PFSK-1 (cell line): Measurements from ENCODE around the gene GALNT18.

Source experiments
- FOXP2 ChIP-seq: optimal IDR thresholded peaks from 2 replicates; pipeline ENCODE3; 2011; ENCODE audit warnings: borderline replicate concordance, control low read depth, inconsistent platforms; ENCODE audit not compliant: insufficient read depth; ENCODE audit errors: extremely low read length, extremely low read depth
- POLR2AphosphoS5 ChIP-seq: IDR thresholded peaks from 2 replicates; pipeline ENCODE4 v1.6.1; 2012; ENCODE audit warnings: low read depth, mild to moderate bottlenecking, control low read depth, low read length, moderate library complexity
- REST ChIP-seq, 2 experiments: IDR thresholded peaks; 2 replicates each; pipeline versions ENCODE4 v1.6.1 to v1.8.0; 2011 to 2012; ENCODE audit warnings: low read depth in 2 of 2, low read length in 2 of 2, control low read depth in 1 of 2, inconsistent platforms in 1 of 2, mild to moderate bottlenecking in 1 of 2, moderate library complexity in 1 of 2; ENCODE audit not compliant: insufficient read depth in 1 of 2
- SIN3A ChIP-seq: IDR thresholded peaks from 2 replicates; pipeline ENCODE4 v1.6.1; 2012; ENCODE audit warnings: mild to moderate bottlenecking, low read length, moderate library complexity, borderline replicate concordance; ENCODE audit not compliant: insufficient read depth
- TAF1 ChIP-seq: IDR thresholded peaks from 2 replicates; pipeline ENCODE4 v1.6.1; 2012; ENCODE audit warnings: low read length, control low read depth, borderline replicate concordance; ENCODE audit not compliant: insufficient read depth

The GALNT18 gene

GRCh38 chr11:11582011-11582701 is 39.6 kb downstream of the GALNT18 start:
- no peak for TF ChIP-seq FOXP2
- no peak for TF ChIP-seq POLR2AphosphoS5
- no peak for TF ChIP-seq SIN3A
- TF ChIP-seq REST (IDR thresholded peaks at IDR 0.05; ENCODE audit: insufficient read depth in 1 of 2, low read depth in 2 of 2, low read length in 2 of 2): no peak
- no peak for TF ChIP-seq TAF1

GRCh38 chr11:11581481-11581880 is 40.3 kb downstream of the GALNT18 start:
- TF ChIP-seq REST (IDR thresholded peaks at IDR 0.05; ENCODE audit: insufficient read depth in 1 of 2, low read depth in 2 of 2, low read length in 2 of 2) (no peak), FOXP2 (no peak), POLR2AphosphoS5 (no peak), SIN3A (no peak), TAF1 (no peak)

GRCh38 chr11:11580841-11581411 is 40.9 kb downstream of the GALNT18 start:
- TF ChIP-seq POLR2AphosphoS5: no peak
- TF ChIP-seq TAF1: no peak
- no peak for TF ChIP-seq REST (IDR thresholded peaks at IDR 0.05; ENCODE audit: insufficient read depth in 1 of 2, low read depth in 2 of 2, low read length in 2 of 2)
- no peak for TF ChIP-seq SIN3A
- no peak for TF ChIP-seq FOXP2

GRCh38 chr11:11580012-11580411 is 41.8 kb downstream of the GALNT18 start:
- no peak for TF ChIP-seq SIN3A
- TF ChIP-seq FOXP2: no peak
- no peak for TF ChIP-seq REST (IDR thresholded peaks at IDR 0.05; ENCODE audit: insufficient read depth in 1 of 2, low read depth in 2 of 2, low read length in 2 of 2)
- TF ChIP-seq TAF1: no peak
- no peak for TF ChIP-seq POLR2AphosphoS5
